GM21390 (cell line): Measurements from ENCODE around the gene UQCC2.

Experiments used
- ATAC-seq: cut with Tn5 transposase; IDR thresholded peaks from one replicate; pipeline ENCODE4 v1.9.1; 2021; ENCODE audit not compliant: unreplicated experiment

Gene UQCC2

GRCh38 chr6:33725891-33726673 is 14.6 kb upstream of the UQCC2 start:
- ATAC-seq, result no peak

- ATAC-seq, result no peak
Observed at GRCh38 chr6:33725222-33725621, 13.7 kb upstream of the UQCC2 start.

- ATAC-seq, result no peak
Observed at GRCh38 chr6:33724102-33725023, 12.9 kb upstream of the UQCC2 start.

- no peak for ATAC-seq
Observed at GRCh38 chr6:33723371-33724085, 12.0 kb upstream of the UQCC2 start.

- no peak for ATAC-seq
Observed at GRCh38 chr6:33722103-33722623, 10.7 kb upstream of the UQCC2 start.

GRCh38 chr6:33721508-33721907 is 10.0 kb upstream of the UQCC2 start:
- ATAC-seq, result no peak

- ATAC-seq, result no peak
Observed at GRCh38 chr6:33720998-33721397, 9.5 kb upstream of the UQCC2 start.

- ATAC-seq, result no peak
Observed at GRCh38 chr6:33719326-33719987, 8.0 kb upstream of the UQCC2 start.

GRCh38 chr6:33718713-33719112 is 7.2 kb upstream of the UQCC2 start:
- no peak for ATAC-seq

GRCh38 chr6:33717934-33718455 is 6.5 kb upstream of the UQCC2 start:
- no peak for ATAC-seq

- no peak for ATAC-seq
Observed at GRCh38 chr6:33716890-33717632, 5.6 kb upstream of the UQCC2 start.

GRCh38 chr6:33716379-33716778 is 4.9 kb upstream of the UQCC2 start:
- no peak for ATAC-seq

GRCh38 chr6:33714385-33715040 is 3.0 kb upstream of the UQCC2 start:
- no peak for ATAC-seq

- ATAC-seq, result no peak
Observed at GRCh38 chr6:33713786-33714185, 2.3 kb upstream of the UQCC2 start.

- no peak for ATAC-seq
Observed at GRCh38 chr6:33712914-33713313, 1.4 kb upstream of the UQCC2 start.

- no peak for ATAC-seq
Observed at GRCh38 chr6:33710296-33711121, 991 bp downstream of the UQCC2 start.

GRCh38 chr6:33709605-33710295 is 1.8 kb downstream of the UQCC2 start:
- ATAC-seq, result no peak
